Brain microvascular endothelial cell (primary cell): ENCODE results near the gene DNAH10.

Source experiments
- DNase-seq: peaks from one replicate; pipeline ENCODE4 v3.0.0-alpha.2; 2020
- H3K27ac ChIP-seq: fragments of 250-450 bp; sonication (Bioruptor Pico); 2 replicates; pipeline ENCODE4 v1.5.1; 2020; ENCODE audit warnings: mild to moderate bottlenecking, moderate library complexity
- H3K27me3 ChIP-seq: fragments of 250-450 bp; sonication (Bioruptor Pico); replicated peaks from 2 replicates; pipeline ENCODE4 v1.5.1; 2020; ENCODE audit warnings: mild to moderate bottlenecking
- H3K36me3 ChIP-seq: fragments of 250-450 bp; sonication (Bioruptor Pico); replicated peaks from 2 replicates; pipeline ENCODE4 v1.5.1; 2020; ENCODE audit warnings: mild to moderate bottlenecking
- H3K4me3 ChIP-seq: 2 replicates; pipeline ENCODE4 v1.5.1; 2011; ENCODE audit warnings: low read depth, mild to moderate bottlenecking, control low read depth, low read length, moderate library complexity
- in situ Hi-C: cut with HindIII; loops from 2 replicates; pipeline ENCODE4 v1.10.0; 2017; ENCODE audit warnings: low sequenced_read_pairs, low pct_ligation_motif_present
- TF ChIP-seq, protein P1 (sequence below): IDR thresholded peaks from 2 replicates; pipeline ENCODE4 v1.5.1; 2011; ENCODE audit warnings: low read depth, mild to moderate bottlenecking, moderate library complexity, low read length, control low read depth, inconsistent platforms; ENCODE audit errors: missing control alignments

Gene DNAH10

DNA sequence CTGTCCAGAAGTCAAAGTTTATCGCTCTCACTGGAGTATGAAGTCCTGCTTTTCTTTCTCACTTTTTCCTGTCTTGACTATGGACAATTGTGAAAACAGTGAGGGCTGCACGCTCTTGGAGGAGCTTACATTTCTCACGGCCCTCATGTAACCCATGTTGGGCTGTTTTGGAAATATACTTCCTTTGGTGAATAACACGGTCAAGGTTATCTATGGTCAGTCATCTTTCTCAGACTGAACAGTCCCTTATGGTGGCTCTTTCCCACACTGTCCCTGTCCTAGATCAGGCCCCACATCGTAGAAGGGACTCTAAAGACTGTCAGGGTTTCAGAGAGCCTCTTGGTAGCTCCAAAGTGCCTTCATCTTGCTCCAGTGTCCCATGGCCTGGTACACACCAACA lies 203.3 kb downstream of the DNAH10 start:
- no peak for DNase-seq
- no peak overlapping the region for H3K4me3 ChIP-seq
- TF ChIP-seq, protein P1, sequence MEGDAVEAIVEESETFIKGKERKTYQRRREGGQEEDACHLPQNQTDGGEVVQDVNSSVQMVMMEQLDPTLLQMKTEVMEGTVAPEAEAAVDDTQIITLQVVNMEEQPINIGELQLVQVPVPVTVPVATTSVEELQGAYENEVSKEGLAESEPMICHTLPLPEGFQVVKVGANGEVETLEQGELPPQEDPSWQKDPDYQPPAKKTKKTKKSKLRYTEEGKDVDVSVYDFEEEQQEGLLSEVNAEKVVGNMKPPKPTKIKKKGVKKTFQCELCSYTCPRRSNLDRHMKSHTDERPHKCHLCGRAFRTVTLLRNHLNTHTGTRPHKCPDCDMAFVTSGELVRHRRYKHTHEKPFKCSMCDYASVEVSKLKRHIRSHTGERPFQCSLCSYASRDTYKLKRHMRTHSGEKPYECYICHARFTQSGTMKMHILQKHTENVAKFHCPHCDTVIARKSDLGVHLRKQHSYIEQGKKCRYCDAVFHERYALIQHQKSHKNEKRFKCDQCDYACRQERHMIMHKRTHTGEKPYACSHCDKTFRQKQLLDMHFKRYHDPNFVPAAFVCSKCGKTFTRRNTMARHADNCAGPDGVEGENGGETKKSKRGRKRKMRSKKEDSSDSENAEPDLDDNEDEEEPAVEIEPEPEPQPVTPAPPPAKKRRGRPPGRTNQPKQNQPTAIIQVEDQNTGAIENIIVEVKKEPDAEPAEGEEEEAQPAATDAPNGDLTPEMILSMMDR = no peak
- no peaks in the 10 kb centered on the region for H3K36me3 ChIP-seq
- H3K27me3 ChIP-seq = no peaks in the 10 kb centered on the region
- no peak overlapping the region for H3K27ac ChIP-seq
- in situ Hi-C loops = no loop called here

DNA sequence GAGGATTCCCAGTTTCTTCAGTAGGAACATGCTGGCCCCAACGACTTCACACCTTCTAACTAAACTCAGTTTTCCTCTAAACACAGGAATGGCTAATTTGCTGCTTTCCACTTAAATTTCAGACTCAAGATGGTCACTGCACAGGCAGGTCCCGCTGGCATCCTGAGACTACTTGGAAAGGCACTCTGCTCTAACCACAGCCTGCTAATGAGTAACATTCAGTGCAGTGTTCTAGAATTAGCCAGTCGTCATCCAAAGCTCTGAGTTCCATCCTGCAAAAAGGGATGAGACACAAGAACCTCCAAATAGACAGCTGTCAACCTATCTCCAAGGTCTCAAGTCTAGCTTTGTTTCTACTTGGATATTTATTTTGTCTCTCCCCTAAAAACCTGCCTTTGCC lies 204.5 kb downstream of the DNAH10 start:
- TF ChIP-seq, protein P1 = no peak
- H3K27me3 ChIP-seq = no peaks in the 10 kb centered on the region
- no peak overlapping the region for H3K27ac ChIP-seq
- H3K4me3 ChIP-seq = no peak overlapping the region
- peak; percentile 45 for DNase-seq
- in situ Hi-C loops = no loop called here
- no peaks in the 10 kb centered on the region for H3K36me3 ChIP-seq

DNA sequence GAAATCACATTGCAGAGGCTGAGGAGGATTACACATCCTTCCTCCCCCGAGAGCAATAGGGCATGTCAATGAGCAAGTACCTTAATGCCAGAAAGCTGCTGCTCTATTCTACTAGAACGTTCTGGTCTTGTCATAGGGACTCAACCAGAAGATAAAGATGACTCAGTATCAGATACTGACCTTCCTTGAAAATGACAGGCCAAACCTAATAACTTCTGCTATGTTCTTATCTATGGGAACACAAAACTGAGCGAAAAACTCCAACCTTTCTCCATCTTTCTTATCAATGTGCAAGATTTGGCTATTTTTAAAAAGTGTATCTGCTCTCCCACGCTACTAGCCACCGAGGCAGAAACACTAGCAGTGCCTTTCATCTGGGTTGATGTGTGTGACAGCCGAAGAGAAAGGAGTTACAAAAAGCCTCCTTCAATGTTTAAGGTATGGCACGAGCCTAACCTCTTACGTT lies 205.1 kb downstream of the DNAH10 start:
- TF ChIP-seq, protein P1 = no peak
- Histone ChIP-seq H3K36me3 (no peaks in the 10 kb centered on the region), H3K27me3 (no peaks in the 10 kb centered on the region), H3K4me3 (no peak overlapping the region), H3K27ac (no peak overlapping the region)
- DNase-seq = no peak
- in situ Hi-C loops = no loop called here

DNA sequence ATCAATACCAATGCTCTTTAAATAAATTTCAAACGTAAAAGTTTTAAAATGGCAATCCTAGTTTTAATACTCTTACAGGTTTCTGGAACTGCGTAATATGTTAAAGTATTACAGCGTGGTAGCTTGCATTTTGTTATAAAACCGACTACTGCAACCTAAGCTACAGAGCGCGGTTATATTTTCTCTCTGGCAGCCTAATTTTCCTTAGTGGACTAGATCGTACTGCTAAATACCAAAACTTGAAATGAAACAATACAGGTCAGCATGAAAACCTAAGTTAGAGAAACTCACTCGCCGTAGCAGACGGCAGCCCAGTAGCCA lies 209.3 kb downstream of the DNAH10 start:
- Histone ChIP-seq H3K36me3 (no peaks in the 10 kb centered on the region), H3K27ac (peak overlapping the region; percentile 4), H3K27me3 (no peaks in the 10 kb centered on the region), H3K4me3 (peak overlapping the region; percentile 68)
- no peak for DNase-seq
- in situ Hi-C loops = no loop called here
- TF ChIP-seq, protein P1 = no peak

DNA sequence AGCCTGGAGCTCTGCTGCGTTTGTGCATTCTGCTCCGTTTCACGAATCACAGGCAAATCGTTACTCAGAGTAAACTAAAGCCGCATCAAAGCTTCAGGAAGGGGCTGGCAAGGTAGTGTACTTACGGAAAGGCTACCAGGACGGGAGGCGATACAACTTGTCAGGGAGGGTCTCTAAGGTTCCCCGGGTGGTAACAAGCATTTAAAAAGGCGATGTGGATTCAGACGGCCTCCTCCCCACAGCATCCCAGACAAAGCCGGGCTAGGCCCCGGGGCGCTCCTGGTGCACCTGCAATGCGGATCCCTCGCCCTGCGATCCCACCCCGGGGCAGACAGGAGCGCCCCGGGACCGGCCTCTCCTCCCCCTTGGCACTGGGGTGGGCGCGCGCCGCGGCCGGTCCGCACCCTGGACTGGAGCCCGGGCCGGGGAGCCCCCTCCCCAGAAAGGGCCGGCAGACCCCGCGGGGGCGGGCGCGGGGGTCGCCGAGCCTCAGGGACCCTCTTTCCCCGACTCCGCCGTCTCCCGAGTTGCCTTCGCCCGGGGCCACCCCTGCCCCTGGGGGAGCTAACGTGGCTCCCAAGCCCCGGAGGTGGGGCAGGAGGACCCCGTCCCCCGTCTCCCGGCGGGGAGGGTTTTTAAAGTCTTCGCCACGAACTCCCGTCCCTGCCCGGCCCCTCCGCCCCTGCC lies 209.8 kb downstream of the DNAH10 start:
- DNase-seq = no peak
- Histone ChIP-seq H3K27me3 (no peaks in the 10 kb centered on the region), H3K36me3 (no peaks in the 10 kb centered on the region), H3K27ac (peak overlapping the region; percentile 4), H3K4me3 (peak overlapping the region; percentile 68)
- in situ Hi-C loops = no loop called here
- TF ChIP-seq, protein P1 = no peak
